H54 (cell line): ENCODE results near the gene ATP6V0A4.
"Not testable (repeated sequence)": the region's sequence is repeated elsewhere in the genome, so short reads cannot be mapped to it uniquely, and the experiment has no call there.

Source experiments
- DNase-seq: peaks from one replicate; pipeline ENCODE4 v3.0.0; 2011; ENCODE audit warnings: low spot score, mixed read lengths; ENCODE audit not compliant: insufficient read length
- FAIRE-seq: peaks from 3 replicates; lab custom pipeline; 2011; peaks lifted over from hg19 to GRCh38; lab: Jason Lieb, UNC
- POLR2A ChIP-seq: IDR thresholded peaks from 2 replicates; pipeline ENCODE4 v1.6.1; 2011; ENCODE audit warnings: low read depth, mild to moderate bottlenecking, low read length

ATP6V0A4 gene

DNA sequence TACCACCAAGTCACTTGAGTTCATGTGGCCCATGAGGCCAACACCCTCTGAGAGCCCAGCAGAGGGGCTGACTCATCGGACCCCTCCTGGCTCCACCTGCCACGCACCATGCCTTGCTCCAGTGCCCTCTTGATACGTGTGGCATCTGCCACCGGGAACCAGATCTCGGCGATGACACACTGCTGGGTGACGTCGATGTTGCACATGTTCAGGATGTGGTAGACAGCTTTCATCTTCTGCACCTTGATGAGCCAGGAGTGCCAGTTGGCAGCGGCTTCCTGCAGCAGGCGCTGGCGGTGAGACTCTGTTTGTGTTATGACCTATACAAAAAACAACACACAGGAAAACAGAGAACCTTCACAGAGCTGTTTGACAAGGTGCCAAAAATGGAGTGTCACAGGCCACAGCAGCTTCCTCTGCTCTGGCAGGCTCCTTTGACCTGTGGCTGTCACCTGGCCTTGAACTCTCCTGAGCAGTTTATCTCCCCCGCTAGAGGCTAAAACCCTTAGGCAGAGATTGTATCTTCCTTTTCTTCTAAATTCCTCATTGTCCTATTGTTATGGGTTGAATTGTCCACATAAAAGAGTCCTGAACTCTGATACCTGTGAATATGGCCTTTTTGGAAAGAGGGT lies 45.4 kb downstream of the ATP6V0A4 start:
- FAIRE-seq (no peak), DNase-seq (peak; percentile 48)
- TF ChIP-seq POLR2A: no peak

DNA sequence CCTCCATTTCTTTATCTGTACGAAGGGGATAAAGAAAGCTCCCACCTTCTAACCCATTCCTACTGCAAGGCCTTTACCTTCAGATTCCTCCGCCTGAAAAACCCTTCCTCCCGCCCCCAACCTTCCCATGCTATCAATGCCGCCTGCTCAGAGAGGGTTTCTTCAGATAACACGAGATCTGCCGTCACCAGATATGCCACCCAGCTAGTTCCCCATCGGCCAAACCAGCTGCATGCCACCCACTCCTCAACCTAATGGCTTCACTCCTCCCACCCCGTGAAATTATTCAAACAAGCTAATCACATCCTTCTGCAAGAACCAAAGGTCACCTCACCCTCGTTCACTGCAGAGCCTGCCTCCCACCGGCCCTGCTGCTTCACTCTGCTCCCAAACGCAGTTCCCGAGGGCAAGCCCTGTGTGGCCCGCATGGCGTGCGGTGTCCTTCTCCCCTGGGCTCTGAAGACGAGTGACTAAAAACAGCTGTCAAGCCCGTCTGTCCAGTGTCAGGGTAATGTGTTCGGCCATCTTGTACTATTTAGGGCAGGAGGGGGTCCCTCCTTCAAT lies 47.0 kb downstream of the ATP6V0A4 start:
- FAIRE-seq: no peak
- no peak for DNase-seq
- TF ChIP-seq POLR2A: no peak

DNA sequence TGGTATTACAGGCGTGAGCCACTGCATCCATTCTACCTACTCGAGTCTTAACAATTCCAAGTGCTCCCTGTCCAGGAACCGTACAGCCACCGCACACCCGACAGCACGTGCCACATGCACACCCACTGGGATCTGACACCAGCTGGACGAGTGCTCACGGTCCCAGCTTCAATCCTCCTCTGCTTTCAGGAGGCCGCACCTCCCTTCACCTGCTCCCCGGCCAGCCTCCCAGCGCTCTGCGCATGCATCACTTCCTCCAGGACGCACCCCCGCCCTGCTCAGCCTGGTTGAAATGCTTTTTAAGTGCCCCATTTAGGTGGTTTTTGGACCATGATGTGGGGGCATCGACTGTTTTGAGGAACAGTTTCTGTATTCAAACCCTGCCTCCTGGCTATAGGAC lies 47.5 kb downstream of the ATP6V0A4 start:
- no peak for TF ChIP-seq POLR2A
- no peak for FAIRE-seq
- DNase-seq: no peak

DNA sequence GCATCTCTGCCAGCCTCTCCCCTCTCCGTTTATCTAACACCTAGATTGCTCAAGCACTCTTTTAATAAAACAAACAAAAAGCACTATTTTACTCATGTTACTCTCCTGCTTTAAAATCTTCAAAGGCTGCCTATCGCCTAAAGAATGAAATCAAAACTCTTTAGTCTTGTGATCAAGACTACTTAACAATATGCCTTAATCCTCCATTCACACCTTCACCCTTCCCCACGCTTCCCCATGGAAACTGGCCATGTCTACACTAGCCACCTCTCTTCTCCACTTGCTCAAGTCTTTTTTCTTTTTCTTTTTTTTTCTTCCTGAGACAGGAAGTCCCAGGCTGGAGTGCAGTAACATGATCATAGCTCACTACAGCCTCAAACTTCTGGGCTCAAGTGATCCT lies 48.0 kb downstream of the ATP6V0A4 start:
- TF ChIP-seq POLR2A: no peak
- DNase-seq: no peak
- FAIRE-seq: no peak

DNA sequence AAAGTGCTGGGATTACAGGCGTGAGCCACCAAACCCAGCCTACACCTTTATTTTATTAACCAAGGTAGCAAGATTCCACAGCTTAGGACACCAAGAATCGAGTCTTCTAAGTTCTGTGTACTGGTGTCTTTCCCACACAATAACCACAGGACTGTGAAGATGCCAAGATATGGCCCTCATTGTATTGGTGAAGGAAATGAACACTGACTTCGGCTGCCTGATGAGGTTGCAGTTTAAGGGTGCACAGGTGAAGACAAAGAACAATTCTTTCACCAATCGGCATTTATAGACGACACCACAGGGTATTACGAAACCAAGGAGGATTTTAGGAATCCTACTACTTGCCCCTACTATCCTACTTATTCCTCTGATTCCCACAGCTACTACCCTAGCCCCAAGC lies 49.3 kb downstream of the ATP6V0A4 start:
- no peak for DNase-seq
- TF ChIP-seq POLR2A: no peak
- no peak for FAIRE-seq

DNA sequence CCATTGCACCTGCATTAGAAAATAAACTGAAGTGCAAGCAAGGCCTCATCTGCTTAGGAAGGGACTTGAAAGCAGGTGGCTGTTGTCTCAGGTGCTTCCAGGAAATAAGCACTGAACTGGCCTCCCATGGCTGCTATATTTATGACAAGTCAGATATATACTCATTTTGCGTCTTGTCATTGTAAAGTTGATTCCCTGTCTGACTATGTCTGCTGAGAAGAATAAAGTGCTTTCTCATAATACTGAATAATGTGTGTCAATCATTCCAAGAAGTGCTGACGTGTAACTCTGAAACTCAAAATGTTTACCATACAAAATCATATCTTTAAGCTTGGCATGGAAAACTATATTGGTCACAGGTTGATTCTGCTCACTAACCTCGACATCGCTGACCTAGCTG lies 51.9 kb downstream of the ATP6V0A4 start:
- DNase-seq: no peak
- no peak for TF ChIP-seq POLR2A
- no peak for FAIRE-seq

DNA sequence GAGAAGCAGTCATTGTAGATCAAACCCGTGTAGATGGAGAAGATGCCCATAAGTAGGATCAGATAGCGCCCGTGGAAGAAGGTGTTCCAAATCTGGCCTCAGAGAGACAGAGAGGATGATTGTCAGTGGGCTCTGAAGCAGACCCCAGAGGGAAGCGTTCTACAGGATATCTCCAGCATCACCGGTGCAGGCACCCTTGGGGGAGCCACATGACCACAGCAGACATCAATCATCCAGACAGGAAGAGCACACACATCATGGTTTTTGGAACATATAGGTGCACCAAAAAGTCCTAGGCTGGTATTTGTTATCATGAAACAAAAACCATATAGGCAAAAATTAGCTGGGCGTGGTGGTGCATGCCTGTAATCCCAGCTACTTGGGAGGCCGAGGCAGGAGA lies 52.8 kb downstream of the ATP6V0A4 start:
- FAIRE-seq: no peak

DNA sequence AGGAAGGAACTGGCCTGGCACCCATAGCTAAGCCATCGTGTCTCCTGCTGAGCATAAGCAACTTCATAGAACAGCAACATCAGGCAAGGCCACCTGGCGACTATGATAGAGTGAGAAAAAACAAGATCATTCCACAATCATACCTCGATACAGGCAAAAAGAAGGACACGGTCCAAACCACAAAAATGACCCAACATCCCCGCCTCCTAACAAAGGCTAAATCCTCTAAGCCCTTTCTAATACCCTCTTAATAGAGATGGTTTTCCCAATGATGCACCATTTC lies 56.6 kb downstream of the ATP6V0A4 start:
- DNase-seq: no peak
- no peak for TF ChIP-seq POLR2A
- no peak for FAIRE-seq

More for the DNA sequence above, 52.8 kb downstream of the ATP6V0A4 start:
- DNase-seq: no peak
- TF ChIP-seq POLR2A: no peak

DNA sequence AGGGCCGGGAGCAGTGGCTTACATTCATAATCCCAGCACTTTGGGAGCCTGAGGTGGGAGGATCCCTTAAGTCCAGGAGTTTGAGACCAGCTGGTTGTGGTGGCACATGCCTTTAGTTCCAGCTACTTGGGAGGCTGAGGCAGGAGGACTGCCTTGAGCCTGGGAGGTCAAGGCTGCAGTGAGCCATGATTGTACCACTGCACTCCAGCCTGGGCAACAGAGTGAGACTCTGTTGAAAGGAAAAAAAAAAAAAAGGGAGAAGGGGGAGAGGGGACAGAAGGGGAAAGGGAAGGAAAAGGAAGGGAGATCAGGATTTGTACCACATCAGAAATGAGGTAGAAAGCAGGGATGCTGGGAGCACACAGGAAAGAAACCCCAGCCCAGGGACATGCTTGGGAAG lies 58.1 kb downstream of the ATP6V0A4 start:
- no peak for DNase-seq
- no peak for FAIRE-seq
- TF ChIP-seq POLR2A: no peak

DNA sequence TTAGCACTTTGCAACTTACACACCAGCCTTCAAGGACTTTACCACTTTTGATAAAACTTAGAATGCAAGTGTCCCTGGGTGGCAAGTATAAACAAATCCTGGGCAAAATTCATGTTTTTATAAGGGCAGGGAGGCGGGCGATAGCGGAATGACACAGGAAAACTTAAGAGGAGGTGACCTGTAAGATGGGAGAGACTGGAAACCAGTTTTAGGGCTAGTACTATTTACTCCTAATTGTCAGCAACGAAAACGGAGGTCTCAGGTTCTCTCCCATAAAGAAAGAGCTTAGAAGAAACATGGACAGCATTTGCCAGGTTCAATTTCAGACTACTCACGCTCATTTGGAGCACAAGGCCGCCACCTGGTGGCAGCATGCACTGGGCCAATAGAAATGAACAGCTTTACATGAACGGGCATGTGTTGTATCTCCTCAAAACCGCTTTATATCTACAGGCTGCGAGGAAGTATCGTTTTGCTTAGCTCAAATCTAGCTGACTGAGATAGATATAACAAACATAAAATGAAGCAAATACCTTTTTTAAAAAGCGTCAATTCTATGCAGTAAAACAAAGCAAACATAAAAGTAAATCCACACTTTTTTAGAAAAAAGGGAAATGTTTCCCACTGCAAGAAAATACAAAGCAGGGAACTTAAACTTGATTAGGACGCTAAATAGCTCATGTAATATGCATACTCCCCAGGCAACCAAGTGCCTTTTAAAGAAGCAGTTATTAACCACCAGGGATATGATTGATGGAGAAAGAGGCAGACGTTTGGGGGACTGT lies 59.3 kb downstream of the ATP6V0A4 start:
- DNase-seq (peak; percentile 49), FAIRE-seq (peak; percentile 71)
- TF ChIP-seq POLR2A: no peak

DNA sequence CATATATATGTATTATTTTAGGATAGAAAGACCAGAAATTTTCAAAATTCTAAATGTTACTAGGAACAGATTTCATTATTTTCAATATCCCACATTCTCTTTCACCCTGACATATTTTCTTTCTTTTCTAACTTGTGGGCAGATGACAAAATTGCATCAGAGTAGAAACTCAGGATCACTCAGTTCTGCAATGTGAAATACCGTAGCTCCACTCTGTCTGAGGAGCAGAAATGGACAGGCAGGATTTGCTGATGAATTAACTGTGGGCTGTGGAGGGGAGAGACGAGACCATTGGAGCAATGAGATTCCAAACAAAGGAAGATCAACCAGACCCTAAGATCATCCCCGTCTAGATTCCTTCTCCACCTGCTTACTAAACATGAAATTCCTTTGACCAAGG lies 59.9 kb downstream of the ATP6V0A4 start:
- no peak for TF ChIP-seq POLR2A
- FAIRE-seq (no peak), DNase-seq (no peak)

DNA sequence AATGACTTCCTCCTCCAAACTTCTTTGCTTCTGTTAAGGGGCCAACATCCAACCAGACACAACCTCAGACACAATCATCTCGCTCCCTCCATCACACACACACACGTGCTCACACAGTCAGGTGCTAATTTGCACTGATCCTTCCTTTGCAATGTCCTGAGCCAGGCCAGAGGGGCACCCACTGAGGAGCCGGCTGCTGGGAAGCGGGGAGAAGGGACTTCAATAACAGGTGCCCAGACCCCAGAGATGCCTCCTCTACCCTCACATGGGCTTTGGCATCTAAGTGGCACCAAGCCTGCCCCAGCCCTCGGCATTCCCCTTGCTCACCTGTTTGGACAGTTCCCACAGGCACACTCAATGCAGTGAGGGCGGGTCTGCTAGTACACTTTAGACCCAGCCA lies 62.6 kb downstream of the ATP6V0A4 start:
- no peak for DNase-seq
- no peak for TF ChIP-seq POLR2A
- no peak for FAIRE-seq

DNA sequence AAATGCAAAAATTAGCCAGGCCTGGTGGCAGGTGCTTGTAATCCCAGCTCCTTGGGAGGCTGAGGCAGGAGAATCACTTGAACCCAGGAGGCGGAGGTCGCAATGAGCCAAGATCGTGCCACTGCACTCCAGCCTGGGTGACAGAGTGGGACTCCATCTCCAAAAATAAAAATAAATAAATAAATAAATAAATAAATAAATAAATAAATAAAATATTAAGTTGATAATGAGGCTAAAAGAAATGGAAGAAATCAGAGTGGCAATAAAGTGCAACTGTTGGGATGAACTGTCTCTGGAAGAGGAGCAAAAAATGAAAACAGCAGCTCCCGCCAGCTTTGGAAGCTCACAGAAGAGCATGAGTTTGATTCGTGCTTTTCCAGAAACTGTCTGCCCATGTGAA lies 66.3 kb downstream of the ATP6V0A4 start:
- DNase-seq, FAIRE-seq: not testable (repeated sequence)

DNA sequence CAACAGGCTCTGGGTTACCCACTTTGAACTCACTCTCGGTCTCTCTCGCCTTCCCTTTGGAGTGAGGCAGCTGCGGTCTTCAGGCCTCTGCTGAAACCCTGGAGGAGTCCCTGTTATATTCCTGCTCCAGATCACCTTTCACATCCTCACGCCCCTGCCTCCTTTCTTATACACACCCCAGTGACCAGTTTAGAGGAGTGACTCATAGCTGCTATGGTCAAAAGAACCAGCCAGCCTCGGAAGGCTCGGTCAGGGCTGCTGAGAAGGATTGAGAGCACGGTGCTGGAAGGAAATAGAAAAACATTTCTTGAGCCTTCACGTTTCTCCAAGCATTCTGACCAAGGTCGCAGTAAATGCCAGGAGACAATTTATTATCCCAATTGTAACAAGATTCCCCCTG lies 68.6 kb downstream of the ATP6V0A4 start:
- no peak for DNase-seq
- TF ChIP-seq POLR2A: no peak
- no peak for FAIRE-seq
